Stimulated activated CD8-positive, alpha-beta memory T cell treated with anti-CD3 and anti-CD28 coated beads, Interleukin-4, amount 100 ng/mL, for 48 hours (primary cell): ENCODE results near the gene PTH2.
"Not testable (repeated sequence)": the region's sequence is repeated elsewhere in the genome, so short reads cannot be mapped to it uniquely, and the experiment has no call there.

Experiments
- DNase-seq: peaks from one replicate; pipeline ENCODE4 v3.0.0-alpha.2; 2020

The PTH2 gene

GRCh38 chr19:49374665-49375434 is 48.4 kb downstream of the PTH2 start:
- no peak for DNase-seq

- DNase-seq: not testable (repeated sequence)
Observed at GRCh38 chr19:49373174-49373573, 50.1 kb downstream of the PTH2 start.
